ENCODE results near the gene MTMR2. TPM values are rescaled to one million over a fixed set of nuclear protein-coding genes. Genes with fewer than 3 reads are reported as not detected.
A peak's percentile ranks its signal among the peaks of the same experiment; 100 is the strongest.

The MTMR2 gene
- total and polyA plus RNA-seq, 3 experiments from 2014 or later: 17.2 to 50.1 (median 46.4) TPM

- no peak overlapping the region for H3K4me3 ChIP-seq (ENCODE audit: low read length)
- no peak overlapping the region for H3K27ac ChIP-seq (ENCODE audit: low read depth, low read length)
- ChIA-PET CTCF (no interaction called here), POLR2A (no interaction called here)
- Mint-ChIP-seq H3K27ac (no peak overlapping the region), H3K4me3 (no peak overlapping the region), H3K36me3 (peaks cover 1 to 23% (median 3%) of the 10 kb centered on the region in 3 donors), H3K4me1 (no peaks in the 10 kb centered on the region), H3K27me3 (peaks cover 0 to 1% of the 10 kb centered on the region in 2 donors), H3K9me3 (peaks cover 3 to 16% (median 6%) of the 10 kb centered on the region in 5 donors)
- H3K4me1 ChIP-seq (ENCODE audit: insufficient read depth, low read length): no peaks in the 10 kb centered on the region
- no peaks in the 10 kb centered on the region for H3K36me3 ChIP-seq (ENCODE audit: insufficient read depth, low read length)
- DNase-seq: no peak
- no peaks in the 10 kb centered on the region for H3K9me3 ChIP-seq (ENCODE audit: low read length)
- no peaks in the 10 kb centered on the region for H3K27me3 ChIP-seq (ENCODE audit: insufficient read depth, low read length, poor library complexity, severe bottlenecking)
Measured at GRCh38 chr11:95943546-95943945, 19.6 kb upstream of the MTMR2 start.

GRCh38 chr11:95939091-95939490 lies 15.2 kb upstream of the MTMR2 start:
- H3K27ac Mint-ChIP-seq: peak overlapping the region in 1 of 8 donors; percentile 7
- H3K36me3 Mint-ChIP-seq: peaks cover 0 to 4% (median 0%) of the 10 kb centered on the region in 3 donors
- no peaks in the 10 kb centered on the region for H3K9me3 ChIP-seq (ENCODE audit: low read length)
- H3K4me1 Mint-ChIP-seq: no peaks in the 10 kb centered on the region
- no peak overlapping the region for H3K4me3 Mint-ChIP-seq
- H3K36me3 ChIP-seq (ENCODE audit: insufficient read depth, low read length): no peaks in the 10 kb centered on the region
- ChIA-PET POLR2A (no interaction called here), CTCF (no interaction called here)
- no peak for DNase-seq
- H3K4me1 ChIP-seq (ENCODE audit: insufficient read depth, low read length): no peaks in the 10 kb centered on the region
- no peaks in the 10 kb centered on the region for H3K27me3 ChIP-seq (ENCODE audit: insufficient read depth, low read length, poor library complexity, severe bottlenecking)
- H3K9me3 Mint-ChIP-seq: peaks cover 1 to 5% (median 4%) of the 10 kb centered on the region in 5 donors
- no peak overlapping the region for H3K4me3 ChIP-seq (ENCODE audit: low read length)
- peaks cover 1 to 7% of the 10 kb centered on the region in 2 donors for H3K27me3 Mint-ChIP-seq
- no peak overlapping the region for H3K27ac ChIP-seq (ENCODE audit: low read depth, low read length)

GRCh38 chr11:95937358-95937757 lies 13.5 kb upstream of the MTMR2 start:
- H3K27me3 ChIP-seq (ENCODE audit: insufficient read depth, low read length, poor library complexity, severe bottlenecking): no peaks in the 10 kb centered on the region
- no peak overlapping the region for H3K4me3 ChIP-seq (ENCODE audit: low read length)
- Mint-ChIP-seq H3K9me3 (peaks cover 0 to 10% (median 0%) of the 10 kb centered on the region in 5 donors), H3K36me3 (no peaks in the 10 kb centered on the region), H3K4me1 (no peaks in the 10 kb centered on the region), H3K27ac (no peak overlapping the region), H3K4me3 (no peak overlapping the region), H3K27me3 (peaks cover 3 to 7% of the 10 kb centered on the region in 2 donors)
- DNase-seq: no peak
- no peaks in the 10 kb centered on the region for H3K36me3 ChIP-seq (ENCODE audit: insufficient read depth, low read length)
- no peaks in the 10 kb centered on the region for H3K9me3 ChIP-seq (ENCODE audit: low read length)
- no peaks in the 10 kb centered on the region for H3K4me1 ChIP-seq (ENCODE audit: insufficient read depth, low read length)
- ChIA-PET CTCF (no interaction called here), POLR2A (no interaction called here)
- no peak overlapping the region for H3K27ac ChIP-seq (ENCODE audit: low read depth, low read length)

DNA sequence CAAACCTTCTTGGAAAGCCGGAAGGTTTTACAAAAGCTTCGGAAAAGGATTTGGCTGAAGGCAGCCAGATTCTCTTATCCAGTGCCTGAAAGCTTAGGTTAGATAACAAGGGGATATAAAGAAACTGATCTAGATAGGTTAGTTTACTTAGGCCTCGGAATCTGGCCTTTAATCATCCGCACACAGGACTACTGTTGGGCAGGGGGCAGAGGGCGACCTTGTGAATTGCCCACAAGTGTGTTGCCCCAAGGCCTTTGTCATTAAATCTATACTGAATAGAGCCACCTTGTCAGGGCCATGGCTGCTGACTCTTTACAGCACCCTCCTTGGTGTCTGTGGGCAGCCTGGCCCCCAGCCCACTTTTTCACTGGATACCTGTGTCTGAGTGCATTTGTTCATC lies 9.7 kb upstream of the MTMR2 start:
- no peak overlapping the region for H3K27ac ChIP-seq (ENCODE audit: low read depth, low read length)
- no peak overlapping the region for H3K27ac Mint-ChIP-seq
- peaks cover 4% of the 10 kb centered on the region for H3K9me3 ChIP-seq (ENCODE audit: low read length)
- no peaks in the 10 kb centered on the region for H3K36me3 ChIP-seq (ENCODE audit: insufficient read depth, low read length)
- no peaks in the 10 kb centered on the region for H3K27me3 ChIP-seq (ENCODE audit: insufficient read depth, low read length, poor library complexity, severe bottlenecking)
- POLR2A ChIA-PET: no interaction called here
- peaks cover 0 to 3% (median 0%) of the 10 kb centered on the region in 3 donors for H3K36me3 Mint-ChIP-seq
- DNase-seq: no peak
- H3K4me1 ChIP-seq (ENCODE audit: insufficient read depth, low read length): no peaks in the 10 kb centered on the region
- CTCF ChIA-PET: no interaction called here
- peaks cover 2 to 7% of the 10 kb centered on the region in 2 donors for H3K27me3 Mint-ChIP-seq
- H3K4me3 Mint-ChIP-seq: no peak overlapping the region
- H3K4me1 Mint-ChIP-seq: no peaks in the 10 kb centered on the region
- H3K4me3 ChIP-seq (ENCODE audit: low read length): no peak overlapping the region
- H3K9me3 Mint-ChIP-seq: peaks cover 11 to 27% (median 22%) of the 10 kb centered on the region in 5 donors

- DNase-seq: no peak
- Mint-ChIP-seq H3K9me3 (peaks cover 11 to 27% (median 22%) of the 10 kb centered on the region in 5 donors), H3K4me3 (no peak overlapping the region), H3K27ac (no peak overlapping the region), H3K4me1 (no peaks in the 10 kb centered on the region), H3K36me3 (peaks cover 0 to 6% (median 0%) of the 10 kb centered on the region in 3 donors), H3K27me3 (peaks cover 8 to 9% of the 10 kb centered on the region in 2 donors)
- Histone ChIP-seq H3K36me3 (ENCODE audit: insufficient read depth, low read length) (no peaks in the 10 kb centered on the region), H3K9me3 (ENCODE audit: low read length) (peaks cover 4% of the 10 kb centered on the region), H3K27ac (ENCODE audit: low read depth, low read length) (no peak overlapping the region), H3K4me3 (ENCODE audit: low read length) (no peak overlapping the region), H3K4me1 (ENCODE audit: insufficient read depth, low read length) (no peaks in the 10 kb centered on the region), H3K27me3 (ENCODE audit: insufficient read depth, low read length, poor library complexity, severe bottlenecking) (no peaks in the 10 kb centered on the region)
- ChIA-PET CTCF (no interaction called here), POLR2A (no interaction called here)
Measured at GRCh38 chr11:95931916-95932315, 8.0 kb upstream of the MTMR2 start.

DNA sequence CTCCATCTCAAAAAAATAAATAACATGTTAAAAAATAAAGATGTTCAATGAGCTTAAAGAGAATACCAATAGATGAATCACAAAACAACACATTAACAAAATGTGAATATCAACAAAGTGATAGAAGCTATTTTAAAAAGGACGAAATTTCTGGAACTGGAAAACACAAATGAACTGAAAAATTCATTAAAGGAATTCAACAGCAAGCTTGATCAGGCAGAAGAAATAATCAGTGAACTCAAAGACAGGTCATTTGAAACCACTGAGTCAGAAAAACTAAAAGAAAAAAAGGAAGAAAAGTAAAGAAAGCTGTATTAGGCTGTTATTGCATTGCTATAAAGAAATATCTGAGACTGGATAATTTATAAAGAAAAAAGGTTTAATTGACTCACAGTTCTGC lies 7.0 kb upstream of the MTMR2 start:
- H3K36me3 ChIP-seq (ENCODE audit: insufficient read depth, low read length): no peaks in the 10 kb centered on the region
- H3K4me3 ChIP-seq (ENCODE audit: low read length): no peak overlapping the region
- H3K9me3 ChIP-seq (ENCODE audit: low read length): peaks cover 4% of the 10 kb centered on the region
- DNase-seq: no peak
- Mint-ChIP-seq H3K4me1 (no peaks in the 10 kb centered on the region), H3K36me3 (peaks cover 0 to 6% (median 0%) of the 10 kb centered on the region in 3 donors), H3K9me3 (peaks cover 11 to 27% (median 22%) of the 10 kb centered on the region in 5 donors), H3K27ac (no peak overlapping the region), H3K4me3 (no peak overlapping the region), H3K27me3 (peaks cover 11 to 12% of the 10 kb centered on the region in 2 donors)
- no peaks in the 10 kb centered on the region for H3K4me1 ChIP-seq (ENCODE audit: insufficient read depth, low read length)
- POLR2A ChIA-PET: no interaction called here
- no peak overlapping the region for H3K27ac ChIP-seq (ENCODE audit: low read depth, low read length)
- no peaks in the 10 kb centered on the region for H3K27me3 ChIP-seq (ENCODE audit: insufficient read depth, low read length, poor library complexity, severe bottlenecking)
- CTCF ChIA-PET: no interaction called here

- H3K4me1 ChIP-seq (ENCODE audit: insufficient read depth, low read length): peaks cover 23% of the 10 kb centered on the region
- no peak for DNase-seq
- H3K4me3 ChIP-seq (ENCODE audit: low read length): no peak overlapping the region
- ChIA-PET POLR2A (no interaction called here), CTCF (no interaction called here)
- Mint-ChIP-seq H3K4me1 (peaks cover 30 to 33% (median 32%) of the 10 kb centered on the region in 3 donors), H3K9me3 (peaks cover 10 to 19% (median 17%) of the 10 kb centered on the region in 5 donors), H3K27ac (no peak overlapping the region), H3K36me3 (peaks cover 2 to 12% (median 6%) of the 10 kb centered on the region in 3 donors), H3K27me3 (peaks cover 9 to 12% of the 10 kb centered on the region in 2 donors), H3K4me3 (peak overlapping the region in 1 of 7 donors; percentile 36)
- no peak overlapping the region for H3K27ac ChIP-seq (ENCODE audit: low read depth, low read length)
- peaks cover 4% of the 10 kb centered on the region for H3K9me3 ChIP-seq (ENCODE audit: low read length)
- H3K27me3 ChIP-seq (ENCODE audit: insufficient read depth, low read length, poor library complexity, severe bottlenecking): no peaks in the 10 kb centered on the region
- H3K36me3 ChIP-seq (ENCODE audit: insufficient read depth, low read length): no peaks in the 10 kb centered on the region
Measured at GRCh38 chr11:95926726-95927125, 2.8 kb upstream of the MTMR2 start.

DNA sequence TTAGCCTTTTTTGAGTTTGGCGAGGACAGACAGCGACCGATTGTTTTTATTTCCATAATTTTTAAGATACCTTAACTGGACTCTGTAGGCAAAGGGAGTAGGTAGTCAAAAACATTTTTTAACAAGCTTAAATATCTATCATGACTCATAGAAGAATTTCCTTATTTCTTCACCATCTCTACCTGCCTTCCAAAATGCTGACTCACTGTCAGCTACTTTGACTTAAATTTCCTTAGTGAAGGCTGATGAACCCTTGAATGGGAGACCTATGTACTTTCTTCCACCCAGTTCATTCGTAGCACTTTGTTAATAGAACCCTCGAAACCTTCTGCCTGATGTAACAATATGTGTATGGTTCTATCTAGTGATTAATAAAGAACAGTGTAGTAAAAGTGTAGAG lies 1.1 kb upstream of the MTMR2 start:
- H3K27ac ChIP-seq (ENCODE audit: low read depth, low read length): no peak overlapping the region
- peaks cover 2 to 12% (median 4%) of the 10 kb centered on the region in 3 donors for H3K36me3 Mint-ChIP-seq
- POLR2A ChIA-PET: no interaction called here
- peaks cover 0 to 3% (median 1%) of the 10 kb centered on the region in 5 donors for H3K9me3 Mint-ChIP-seq
- H3K4me1 Mint-ChIP-seq: peaks cover 32 to 47% (median 43%) of the 10 kb centered on the region in 3 donors
- DNase-seq: no peak
- CTCF ChIA-PET: no interaction called here
- H3K4me1 ChIP-seq (ENCODE audit: insufficient read depth, low read length): peaks cover 23% of the 10 kb centered on the region
- H3K27me3 Mint-ChIP-seq: peaks cover 9 to 12% of the 10 kb centered on the region in 2 donors
- no peaks in the 10 kb centered on the region for H3K9me3 ChIP-seq (ENCODE audit: low read length)
- H3K27ac Mint-ChIP-seq: no peak overlapping the region
- H3K4me3 Mint-ChIP-seq: peak overlapping the region in 5 of 7 donors; percentile 13 to 51 (median 34)
- H3K36me3 ChIP-seq (ENCODE audit: insufficient read depth, low read length): no peaks in the 10 kb centered on the region
- no peak overlapping the region for H3K4me3 ChIP-seq (ENCODE audit: low read length)
- H3K27me3 ChIP-seq (ENCODE audit: insufficient read depth, low read length, poor library complexity, severe bottlenecking): no peaks in the 10 kb centered on the region

Measured in CD8-positive, alpha-beta memory T cell (primary cell).